Ishikawa (cell line): ENCODE measurements around the gene PLSCR3.

Source experiments
- EGR1 ChIP-seq: IDR thresholded peaks from 2 replicates; pipeline ENCODE4 v1.6.1; 2012
- FOXM1 ChIP-seq: IDR thresholded peaks from 2 replicates; pipeline ENCODE4 v1.6.1; 2012; ENCODE audit warnings: low read depth, borderline replicate concordance
- TEAD4 ChIP-seq: IDR thresholded peaks from 2 replicates; pipeline ENCODE4 v1.6.1; 2012
- USF1 ChIP-seq: IDR thresholded peaks from 2 replicates; pipeline ENCODE4 v1.6.1; 2012
- ZBTB7A ChIP-seq: IDR thresholded peaks from 2 replicates; pipeline ENCODE4 v1.6.1; 2012; ENCODE audit warnings: low read depth

- TF ChIP-seq FOXM1: no peak
- TF ChIP-seq TEAD4: no peak
- no peak for TF ChIP-seq ZBTB7A
- TF ChIP-seq EGR1: no peak
- no peak for TF ChIP-seq USF1
These were observed 9.7 kb downstream of the PLSCR3 start for GRCh38 chr17:7384489-7385081.
